ENCODE data around the gene RS1.

Gene RS1

DNA sequence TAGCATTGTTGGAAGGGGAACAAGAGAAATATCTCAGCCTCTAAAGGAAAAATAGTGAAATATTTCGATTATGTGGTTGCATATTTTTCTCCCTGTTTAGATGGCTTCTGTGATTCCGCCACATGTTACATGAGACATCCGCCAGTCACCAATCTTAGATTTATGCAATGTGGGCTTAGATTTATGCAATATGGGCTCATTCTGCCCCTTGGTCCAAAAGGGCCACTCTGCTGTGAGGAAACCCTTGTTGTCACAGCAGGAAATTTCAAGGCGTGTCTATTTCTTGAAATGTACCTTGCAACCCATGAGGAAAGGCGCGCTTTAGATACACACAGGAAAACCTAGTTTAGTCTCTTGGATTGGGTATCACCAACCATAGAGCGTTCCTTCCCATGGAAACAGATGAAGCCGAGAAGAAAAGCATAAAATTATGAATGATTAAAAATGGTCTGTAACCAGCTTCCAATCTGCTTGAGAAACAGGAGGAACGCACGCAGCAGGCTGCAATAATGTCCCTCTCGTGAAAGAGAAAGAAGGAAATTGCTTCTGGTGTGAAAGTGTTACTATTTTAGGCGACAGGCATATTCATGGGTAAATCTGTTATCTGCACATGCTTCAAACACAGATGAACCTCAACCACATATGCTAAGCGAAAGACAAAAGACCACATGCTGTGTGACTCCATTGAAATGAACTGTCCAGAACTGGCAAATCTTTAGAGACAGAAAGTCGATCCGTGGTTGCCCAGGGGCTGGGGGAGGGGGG is 3.7 kb downstream of the RS1 start:
- peak; percentile 51 to 72 (median 69) for DNase-seq

DNA sequence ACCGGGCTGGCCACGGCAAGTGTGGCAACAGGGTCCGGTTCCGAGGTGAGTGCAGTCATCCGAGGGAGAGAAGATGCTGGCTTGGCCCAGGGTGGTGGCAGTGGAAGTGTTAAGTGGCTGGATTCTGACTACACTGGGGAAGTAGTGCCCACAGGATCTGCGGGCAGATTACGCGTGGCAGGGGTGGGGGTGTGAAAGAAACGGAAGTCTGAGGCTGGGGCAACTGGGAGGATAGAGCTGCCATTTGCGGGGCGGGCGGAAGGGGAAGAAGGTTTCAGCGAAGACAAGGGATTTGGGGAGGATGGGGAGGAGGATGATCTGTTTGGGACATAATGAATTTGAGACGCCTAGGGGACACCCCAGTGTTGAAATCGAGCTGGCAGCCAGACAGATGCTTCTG is 5.3 kb downstream of the RS1 start:
- DNase-seq, result peak; percentile 55 to 66 (median 59)

DNA sequence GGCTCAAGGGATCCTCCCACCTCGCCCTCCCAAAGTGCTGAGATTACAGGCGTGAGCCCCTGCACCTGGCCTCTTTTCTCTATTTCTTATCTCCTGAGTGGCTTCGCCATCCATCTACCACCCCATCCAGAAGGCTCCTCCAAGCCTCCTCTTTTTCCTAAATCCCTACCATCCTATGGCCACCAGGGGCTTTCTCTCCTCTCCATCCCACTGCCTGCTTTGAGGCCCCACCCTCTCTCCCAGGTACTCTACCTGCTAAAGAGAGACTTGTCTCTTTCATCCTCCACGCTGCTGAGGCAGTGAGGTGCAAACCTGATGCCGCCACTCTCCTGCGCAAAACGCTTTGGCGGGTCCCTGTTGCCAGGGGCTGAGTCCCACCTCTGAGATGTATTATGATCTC is 7.0 kb downstream of the RS1 start:
- DNase-seq, result no peak

DNA sequence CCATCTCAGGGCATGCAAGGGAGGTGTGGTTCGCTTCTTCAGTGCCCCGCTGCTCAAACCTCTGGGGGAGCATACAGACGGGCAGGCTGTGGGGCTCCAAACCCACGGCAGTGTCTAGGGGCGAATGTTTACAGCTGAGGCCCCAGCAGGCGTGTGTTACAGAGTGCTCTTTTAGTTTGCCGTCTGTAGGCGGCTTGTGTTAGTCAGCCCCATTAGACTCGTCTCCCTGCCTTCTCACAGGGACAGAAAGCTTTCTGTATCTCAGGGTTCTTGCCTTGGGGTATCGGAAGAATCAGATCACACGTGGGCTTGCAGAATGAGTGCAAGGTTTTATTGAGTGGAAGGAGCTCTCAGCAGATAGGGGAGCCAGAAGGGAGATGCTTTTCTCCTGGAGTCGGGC is 10.6 kb downstream of the RS1 start:
- DNase-seq, result no peak

DNA sequence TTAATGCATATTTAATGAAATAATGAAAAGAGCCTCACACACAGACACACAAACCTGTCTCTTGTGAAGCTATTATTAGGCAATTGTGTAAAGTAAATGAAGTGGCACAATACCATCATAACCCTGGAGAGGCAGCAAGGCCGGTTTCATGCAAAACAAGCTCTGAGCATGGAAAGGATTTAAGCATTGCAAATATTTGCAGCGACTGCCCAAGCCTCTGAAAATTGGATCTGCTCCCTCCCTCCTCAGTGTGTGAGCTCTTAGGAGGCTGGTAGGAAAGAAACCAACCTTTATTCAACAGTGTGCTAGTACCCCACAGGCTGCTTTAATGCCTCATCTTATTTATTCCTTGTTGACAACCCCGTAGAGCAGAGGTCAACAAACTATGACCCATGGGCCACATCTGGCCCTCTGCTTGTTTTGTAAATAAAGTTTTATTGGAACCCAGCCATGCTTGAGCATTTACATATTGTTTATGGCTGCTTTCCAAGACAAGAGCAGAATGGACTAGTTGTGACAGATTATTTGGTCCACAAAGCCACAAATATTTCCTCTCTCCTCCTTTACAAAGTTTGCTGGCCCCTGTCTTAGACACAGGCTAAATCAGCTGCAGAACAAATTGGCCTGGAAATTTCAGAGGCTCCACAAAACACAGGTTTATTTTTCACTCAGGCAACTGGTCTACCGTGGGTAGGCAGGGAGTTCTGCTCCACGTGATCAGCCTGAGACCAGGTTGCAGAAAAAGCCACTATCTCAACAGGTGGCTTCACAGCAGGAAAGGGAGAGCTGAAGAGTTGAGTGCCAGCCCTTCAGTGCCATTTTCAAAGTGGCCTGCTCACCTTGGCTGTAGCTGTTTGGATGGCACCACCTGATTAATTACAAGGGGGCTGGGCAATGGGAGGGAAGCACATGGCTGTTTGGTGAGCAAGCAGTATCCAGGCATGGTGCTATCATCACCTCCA is 16.8 kb downstream of the RS1 start:
- DNase-seq, result no peak

DNA sequence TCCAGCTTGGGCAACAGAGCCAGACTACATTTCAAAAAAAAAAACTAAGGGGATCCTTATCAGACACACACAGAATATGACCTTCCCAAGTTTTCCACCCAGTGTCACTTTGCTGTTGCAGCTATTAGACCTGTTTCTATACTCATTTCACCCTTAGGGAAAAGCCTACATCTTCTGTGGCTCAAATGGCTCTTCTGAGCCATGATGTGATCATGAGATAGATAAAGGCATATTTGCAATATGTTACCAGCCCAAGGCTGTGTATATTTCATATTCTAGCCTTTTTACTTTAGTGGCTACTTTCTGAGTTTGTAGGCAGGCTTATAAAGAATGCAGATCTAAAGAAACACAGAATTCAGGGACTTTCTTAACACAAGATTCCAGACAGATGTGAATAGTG is 19.3 kb downstream of the RS1 start:
- DNase-seq, result no peak

DNA sequence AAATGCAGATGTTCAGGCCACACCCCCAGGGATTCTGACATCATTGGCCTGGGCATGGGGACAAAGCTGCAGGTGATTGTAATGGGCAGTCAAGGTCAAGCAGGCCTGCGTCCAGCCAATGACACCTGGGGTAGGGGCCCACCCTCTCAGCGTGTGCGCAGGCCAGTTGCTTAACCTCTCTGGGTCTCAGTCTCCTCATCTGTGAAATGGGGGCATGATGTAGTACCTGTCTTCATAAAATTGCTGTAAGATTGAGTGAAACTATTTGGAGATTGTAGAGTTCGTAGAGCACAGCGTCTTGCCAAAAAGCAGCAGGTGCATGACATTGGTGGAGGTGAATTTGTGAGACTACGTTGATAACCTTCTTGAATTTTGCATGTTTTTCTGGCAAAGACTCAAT is 21.2 kb downstream of the RS1 start:
- DNase-seq, result no peak

DNA sequence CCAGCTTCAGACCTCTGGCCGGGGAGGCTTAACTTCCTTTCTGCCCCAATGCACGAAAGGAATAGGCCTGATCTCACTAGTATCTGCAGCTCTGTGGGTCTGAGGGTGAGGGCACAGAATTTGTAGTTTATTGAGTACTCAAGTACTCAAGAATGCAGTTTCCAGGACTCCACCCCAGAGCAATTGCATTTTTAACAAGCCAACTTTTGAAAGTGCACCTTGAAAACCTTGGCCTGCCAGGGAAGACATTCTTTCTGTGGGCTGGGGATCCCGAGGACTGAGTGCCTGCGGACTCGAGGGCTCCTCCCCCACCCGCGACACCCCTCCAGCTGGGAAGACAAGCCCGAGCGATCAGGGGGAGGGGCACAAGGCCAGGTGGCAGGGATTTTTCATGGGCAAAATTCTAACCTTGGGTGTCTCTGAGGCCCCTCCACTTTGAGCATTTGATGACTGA is 22.4 kb downstream of the RS1 start:
- no peak for DNase-seq

DNA sequence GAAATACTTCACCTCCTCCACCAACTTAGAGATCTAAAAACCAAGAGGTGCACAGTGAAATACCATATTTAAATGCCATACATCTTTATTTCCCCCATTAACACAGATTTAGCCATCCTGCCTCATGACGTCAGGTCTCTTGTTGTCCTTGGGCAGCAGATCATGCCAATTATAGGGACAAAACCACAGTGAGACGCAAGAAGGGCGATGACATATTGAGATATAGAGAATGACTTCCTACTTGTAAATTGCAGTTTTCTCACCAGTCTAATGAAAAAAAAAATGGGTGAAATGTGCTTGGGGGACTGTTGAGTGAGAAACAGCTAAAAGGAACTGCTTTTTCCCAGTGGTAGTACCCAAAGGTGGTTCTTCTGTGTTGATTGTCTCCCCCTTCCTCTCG is 24.3 kb downstream of the RS1 start:
- DNase-seq, result peak; percentile 3 to 21 (median 6)

DNA sequence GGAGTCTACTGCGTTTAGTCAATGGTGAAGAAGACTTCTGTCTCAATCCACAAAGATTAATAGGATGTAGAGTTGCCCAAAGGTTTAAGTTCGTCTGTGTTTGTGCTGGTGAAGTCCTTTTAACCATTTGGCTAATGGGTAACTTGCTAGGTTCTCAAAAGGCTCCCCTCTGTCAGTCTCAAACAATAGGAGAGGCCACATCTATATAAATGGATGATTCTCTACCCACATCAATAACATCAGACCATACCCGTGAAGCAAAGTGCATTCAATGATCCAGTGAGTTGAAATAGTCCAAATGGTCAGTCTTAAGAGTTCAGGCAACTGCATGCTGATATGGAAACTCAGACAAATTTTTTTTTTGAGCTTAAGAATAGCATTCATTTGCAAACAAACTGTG is 28.1 kb downstream of the RS1 start:
- DNase-seq, result no peak

DNA sequence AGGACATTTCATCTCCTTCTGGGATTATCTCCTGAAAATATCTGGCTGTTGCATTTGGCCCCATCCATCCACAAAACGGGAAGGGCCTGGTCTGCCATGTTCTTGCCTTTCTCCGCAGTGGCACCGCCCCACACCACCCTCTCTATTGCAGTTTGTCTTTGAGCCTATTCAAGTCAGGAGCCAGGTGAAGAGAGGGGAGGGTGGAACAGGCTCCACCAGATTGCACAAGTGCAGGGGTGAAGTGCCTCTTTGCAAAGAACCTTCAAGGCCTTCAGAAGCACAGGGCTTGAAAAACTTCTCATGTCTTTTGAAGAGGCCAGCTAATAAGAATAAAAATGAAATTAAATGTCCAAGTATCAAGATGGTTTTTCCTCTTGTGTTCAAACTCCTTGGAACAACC is 28.7 kb downstream of the RS1 start:
- DNase-seq, result no peak

DNA sequence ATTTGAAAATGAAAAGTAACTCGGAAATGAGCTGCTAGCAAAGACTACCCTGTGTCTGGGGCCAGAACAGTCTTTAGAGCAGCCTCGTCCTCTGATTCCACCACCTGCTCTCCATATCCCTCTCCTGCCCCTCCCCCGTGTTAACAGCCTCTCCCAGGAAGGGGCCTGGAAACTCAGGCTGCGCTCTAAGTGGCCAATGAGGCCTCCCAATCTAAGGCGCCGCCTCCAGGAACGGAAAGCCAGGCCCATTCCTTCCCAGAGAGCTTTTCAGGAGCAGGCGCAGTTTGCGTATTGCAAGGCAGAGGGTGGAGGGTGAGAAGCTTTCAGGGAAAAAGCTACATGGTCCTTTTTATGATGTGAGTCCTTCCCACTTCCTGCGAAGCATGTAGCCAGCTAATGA is 31.2 kb downstream of the RS1 start:
- no peak for DNase-seq

DNA sequence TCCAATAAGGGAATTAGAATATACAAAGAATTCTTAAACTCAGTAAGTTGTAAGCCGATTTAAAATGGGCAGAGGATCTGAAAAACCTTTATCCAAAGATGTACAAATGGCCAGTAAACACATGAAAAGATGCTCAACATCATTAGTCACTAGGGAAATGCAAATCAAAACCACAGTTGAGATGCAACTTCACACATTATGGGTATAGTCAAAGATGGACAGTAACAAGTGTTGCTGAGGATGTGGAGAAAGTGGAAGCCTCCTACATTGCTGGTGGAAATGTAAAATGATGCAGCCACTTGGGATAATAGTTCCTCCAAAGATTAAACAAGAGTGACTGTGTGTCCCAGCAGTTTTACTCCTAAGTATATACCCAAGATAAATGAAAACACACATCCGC is 32.6 kb downstream of the RS1 start:
- no peak for DNase-seq

DNA sequence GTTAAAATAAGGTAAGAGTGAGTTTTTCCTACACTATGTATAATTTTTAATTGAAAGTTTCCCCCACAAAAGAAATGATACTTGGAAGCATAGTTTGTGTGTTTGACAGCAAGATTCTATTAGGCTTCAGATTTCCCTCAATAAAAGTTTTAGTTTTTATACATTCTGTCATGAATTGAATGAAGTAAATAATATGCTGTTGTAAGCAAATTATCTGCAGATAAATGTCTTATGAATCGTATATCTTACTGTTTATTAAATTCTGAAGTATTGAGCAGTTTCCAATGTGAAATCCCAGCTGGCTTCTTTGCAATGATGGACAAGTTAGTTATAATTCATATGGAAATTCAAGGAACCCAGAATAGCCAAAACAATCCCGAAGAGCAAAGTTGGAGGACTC is 33.5 kb downstream of the RS1 start:
- DNase-seq, result no peak

DNA sequence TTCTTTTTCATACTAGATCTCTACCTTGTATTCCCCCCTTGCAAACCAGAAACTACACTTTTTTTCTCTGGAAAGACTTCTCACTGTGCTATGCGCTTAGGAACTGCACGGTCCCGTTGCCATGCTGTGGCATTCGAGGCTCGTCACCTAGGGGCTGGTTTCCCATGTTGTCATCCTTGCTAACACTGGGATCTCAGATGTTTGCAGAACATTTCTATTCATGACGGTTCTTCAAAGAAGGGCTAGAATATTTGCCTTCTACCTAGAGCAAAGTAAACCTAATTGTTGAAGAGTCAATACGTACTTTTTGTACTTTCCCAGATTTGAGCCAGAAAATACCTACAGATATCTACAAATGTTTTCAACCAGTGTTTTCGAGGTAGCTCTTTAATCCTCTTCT is 41.0 kb downstream of the RS1 start:
- DNase-seq, result no peak

DNA sequence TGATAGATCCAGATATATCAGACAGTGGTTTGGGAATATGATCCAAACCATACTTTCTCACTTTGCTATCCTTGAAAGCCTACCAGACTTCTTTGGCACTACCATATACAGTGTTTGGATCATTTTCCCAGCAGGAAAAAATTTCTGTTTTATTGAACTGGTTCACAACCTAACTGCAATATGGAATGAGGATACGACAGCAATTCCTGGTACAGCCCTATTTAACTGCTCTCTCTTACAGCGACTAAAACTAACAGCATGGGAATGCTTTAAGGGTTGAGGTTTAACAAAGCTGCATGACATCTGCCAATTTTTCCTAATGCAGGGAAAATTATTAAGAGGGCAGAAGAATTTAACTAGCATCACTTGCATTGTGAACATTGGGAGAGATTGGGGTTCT is 47.3 kb downstream of the RS1 start:
- DNase-seq, result no peak

DNA sequence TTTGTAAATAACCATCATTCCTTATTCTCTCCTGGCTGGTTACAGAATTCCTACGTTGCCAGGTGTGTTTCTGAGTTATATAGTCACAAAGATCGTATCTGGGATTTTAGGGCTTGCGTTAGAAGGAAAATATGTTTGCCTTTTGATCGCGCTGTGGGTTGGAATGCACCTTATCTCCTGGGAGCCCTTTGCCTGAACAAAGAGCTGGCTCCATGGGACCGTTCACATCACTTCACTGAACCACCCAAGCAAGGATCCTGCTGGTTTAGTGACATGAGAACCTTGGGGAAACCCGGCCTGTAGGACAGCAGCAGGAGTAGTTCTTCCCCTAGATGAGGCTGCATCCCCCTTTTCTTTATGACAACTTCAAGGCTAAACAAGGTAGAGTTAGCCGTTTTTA is 51.6 kb downstream of the RS1 start:
- DNase-seq, result no peak

DNA sequence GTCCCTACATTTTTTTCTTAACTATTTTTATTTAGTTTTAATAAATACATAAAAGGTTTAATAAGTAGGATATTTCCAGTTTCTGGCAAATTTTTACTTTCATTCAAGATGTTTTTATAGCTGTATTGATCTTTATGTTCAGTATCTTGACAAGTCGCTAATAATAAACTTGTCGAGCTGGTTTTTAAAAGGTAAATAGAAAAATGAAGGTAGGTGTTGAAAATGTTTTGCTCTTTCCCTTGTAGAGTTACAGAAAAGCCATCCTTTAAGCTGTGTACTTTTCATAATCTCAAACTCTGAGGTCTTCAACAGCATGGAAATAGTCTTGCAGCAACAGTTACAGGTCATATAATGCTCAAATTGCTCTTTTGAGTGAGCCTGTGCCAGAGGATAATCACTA is 52.6 kb downstream of the RS1 start:
- no peak for DNase-seq

DNA sequence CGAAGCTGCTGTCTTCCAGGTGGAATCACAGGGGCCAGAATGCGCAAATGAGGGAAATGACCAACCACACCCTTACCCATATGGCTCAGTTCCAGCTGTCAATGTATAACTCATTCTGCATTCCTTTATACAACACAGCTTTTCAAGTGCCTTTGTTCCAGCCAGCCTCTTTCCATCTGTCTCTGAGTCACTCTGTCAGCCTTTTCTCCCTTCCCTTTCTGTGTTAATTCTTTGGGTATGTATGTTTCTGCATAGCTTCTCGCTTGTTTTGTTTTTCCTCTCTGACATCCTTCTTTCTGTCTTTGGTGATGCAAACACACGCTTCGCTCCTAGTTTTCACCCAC is 54.5 kb downstream of the RS1 start:
- peak in 2 of 3 donors; percentile 0 to 2 for DNase-seq

DNA sequence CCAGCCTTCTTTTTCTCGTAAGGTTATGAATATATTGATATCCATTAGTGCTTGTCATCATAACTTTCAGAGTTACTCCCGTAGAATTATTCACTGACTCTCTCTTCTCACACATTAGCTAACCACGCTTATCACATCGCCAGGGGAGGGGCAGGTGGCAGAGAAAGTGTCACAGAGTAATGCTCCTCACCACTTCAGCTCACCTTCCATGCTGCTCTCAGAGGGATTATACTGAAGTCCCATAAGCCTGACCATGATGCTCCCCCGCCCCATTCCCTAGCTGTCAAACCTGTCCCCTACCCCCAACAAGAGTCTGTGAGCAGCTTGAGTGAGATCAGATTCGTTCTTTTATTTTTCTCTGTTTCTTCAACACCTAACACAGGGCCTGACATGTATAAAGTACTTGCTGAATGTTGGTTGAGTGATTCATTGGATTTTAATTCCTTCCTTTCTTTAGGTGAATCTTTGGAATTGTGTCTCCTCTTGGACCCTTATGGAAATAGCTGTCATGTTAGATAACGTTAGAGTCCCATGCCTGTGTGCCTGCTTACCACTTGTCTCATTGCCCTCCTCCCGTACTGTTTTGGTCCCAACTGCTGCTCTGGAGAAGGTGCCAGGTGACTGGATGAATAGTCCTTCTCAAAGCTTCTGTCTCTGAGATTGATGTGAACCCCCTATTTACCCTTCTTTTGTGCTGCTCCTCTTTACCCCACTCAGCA is 55.1 kb downstream of the RS1 start:
- no peak for DNase-seq

DNA sequence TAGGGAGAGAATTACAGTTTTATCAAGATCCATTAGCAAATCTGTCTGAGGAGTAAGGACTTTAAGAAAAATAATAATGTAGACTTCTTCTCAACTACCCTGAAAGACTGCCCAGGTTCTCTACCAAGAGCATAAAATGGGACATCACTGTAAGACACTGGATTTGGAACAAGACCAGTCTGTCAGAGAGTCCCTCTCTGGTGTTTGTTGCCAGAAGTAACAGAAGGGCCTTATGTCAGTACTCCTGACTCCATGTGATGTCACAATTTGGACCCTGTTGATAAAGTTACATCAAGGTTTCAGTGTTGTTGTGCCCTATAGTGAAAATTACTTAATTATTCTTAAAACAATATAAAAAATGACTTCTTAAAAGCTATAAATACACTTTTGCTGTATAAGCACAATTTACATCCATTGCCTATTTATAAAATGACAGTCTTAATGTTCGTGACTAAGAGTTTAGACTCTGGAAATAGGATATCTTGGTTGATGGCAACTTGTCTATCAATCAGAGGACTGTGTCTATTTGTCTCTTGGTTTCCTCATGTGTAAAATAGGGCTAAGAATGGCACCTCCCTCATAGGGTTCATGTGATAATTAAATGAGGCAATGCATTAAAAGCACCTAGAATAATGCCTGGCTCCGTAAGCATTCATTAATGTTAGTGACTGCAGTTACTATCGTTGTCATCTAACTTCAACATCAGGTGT is 57.8 kb downstream of the RS1 start:
- no peak for DNase-seq

DNA sequence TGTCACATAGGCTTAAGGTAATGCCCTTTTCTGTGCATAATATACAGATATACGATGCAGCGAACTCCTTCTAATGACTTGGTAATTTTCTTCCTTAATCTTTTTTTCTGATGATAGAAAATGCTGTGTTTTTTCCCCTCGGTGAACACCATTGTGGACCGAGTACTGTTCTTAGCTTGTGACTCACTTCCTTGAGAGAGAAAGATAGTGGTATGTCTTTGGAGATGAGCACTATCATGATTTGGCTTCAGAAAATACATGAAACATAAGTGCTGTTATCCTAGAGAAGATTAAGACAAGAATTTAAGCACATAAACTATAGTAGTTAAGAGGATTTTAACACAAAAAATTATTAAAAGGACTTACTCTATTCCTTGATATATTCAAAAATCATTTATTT is 63.9 kb downstream of the RS1 start:
- no peak for DNase-seq

DNA sequence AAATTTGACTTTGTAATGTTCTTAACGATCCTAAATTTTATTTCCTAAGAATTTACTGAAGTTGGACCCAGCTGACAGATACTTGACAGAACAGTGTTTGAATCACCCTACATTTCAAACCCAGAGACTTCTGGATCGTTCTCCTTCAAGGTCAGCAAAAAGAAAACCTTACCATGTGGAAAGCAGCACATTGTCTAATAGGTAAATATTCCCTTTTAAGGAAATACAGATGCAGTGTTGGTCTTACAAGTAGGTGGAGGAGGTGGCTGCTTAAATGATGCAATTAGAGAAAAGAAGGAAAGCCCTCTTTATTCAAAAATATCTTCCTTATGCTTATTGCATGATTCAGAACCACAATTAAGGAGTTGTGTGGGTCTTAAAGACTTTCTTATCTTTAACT is 73.5 kb downstream of the RS1 start:
- DNase-seq, result no peak
